MM.1S (cell line): ENCODE measurements around the gene TENT5C.

Experiments used
- EZH2 ChIP-seq: fragments of 300-600 bp; sonication (generic); optimal IDR thresholded peaks from 2 replicates; pipeline ENCODE3; 2017; ENCODE audit warnings: low read depth, mild to moderate bottlenecking, antibody characterized with exemption, low read length, mixed read lengths
- EZH2phosphoT487 ChIP-seq: fragments of 300-600 bp; sonication (generic); IDR thresholded peaks from 2 replicates; pipeline ENCODE4 v1.6.1; 2018; ENCODE audit warnings: antibody characterized with exemption, low read length
- TF ChIP-seq, protein P1 (sequence below): fragments of 300-600 bp; sonication (generic); IDR thresholded peaks from 2 replicates; pipeline ENCODE4 v1.5.1; 2016; ENCODE audit warnings: antibody characterized with exemption, low read length, mixed read lengths

DNA sequence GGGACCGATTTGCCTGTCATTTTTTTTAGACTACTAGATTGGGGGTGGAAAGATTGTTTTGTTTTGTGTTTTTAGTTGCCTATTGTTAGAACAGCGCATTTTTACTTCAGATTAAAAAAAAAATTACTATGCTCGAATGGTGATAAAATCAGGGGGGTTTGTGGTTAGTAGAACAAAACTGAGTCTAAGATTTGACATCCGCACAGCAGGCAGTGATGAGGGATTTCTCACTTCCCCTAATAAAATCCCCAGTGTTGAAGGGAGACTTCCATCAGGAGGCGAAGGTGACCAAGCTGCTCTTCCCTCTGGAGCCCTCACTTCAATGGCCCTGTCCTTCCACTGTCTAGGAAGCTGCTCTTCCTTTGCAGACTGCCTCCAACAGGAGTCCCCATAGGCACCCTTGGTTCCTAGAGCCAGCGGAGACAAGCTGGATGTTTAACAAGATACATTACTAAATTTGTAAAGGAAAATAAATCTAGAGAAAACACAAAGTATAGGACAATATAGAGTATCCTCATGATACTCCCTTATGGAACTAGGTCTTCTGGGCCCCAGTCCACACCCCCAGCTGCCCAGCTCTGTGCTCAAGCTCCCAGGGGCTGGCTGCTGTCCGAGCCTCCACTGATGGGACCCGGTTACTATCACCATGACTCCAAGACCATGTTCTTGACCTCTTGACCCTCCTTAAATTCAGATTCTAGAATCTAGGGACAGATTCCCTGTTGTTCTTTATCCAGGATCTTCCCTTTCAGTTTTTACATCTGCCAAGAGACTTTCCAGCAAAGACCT, 31.0 kb downstream of the TENT5C start:
- TF ChIP-seq, protein P1, sequence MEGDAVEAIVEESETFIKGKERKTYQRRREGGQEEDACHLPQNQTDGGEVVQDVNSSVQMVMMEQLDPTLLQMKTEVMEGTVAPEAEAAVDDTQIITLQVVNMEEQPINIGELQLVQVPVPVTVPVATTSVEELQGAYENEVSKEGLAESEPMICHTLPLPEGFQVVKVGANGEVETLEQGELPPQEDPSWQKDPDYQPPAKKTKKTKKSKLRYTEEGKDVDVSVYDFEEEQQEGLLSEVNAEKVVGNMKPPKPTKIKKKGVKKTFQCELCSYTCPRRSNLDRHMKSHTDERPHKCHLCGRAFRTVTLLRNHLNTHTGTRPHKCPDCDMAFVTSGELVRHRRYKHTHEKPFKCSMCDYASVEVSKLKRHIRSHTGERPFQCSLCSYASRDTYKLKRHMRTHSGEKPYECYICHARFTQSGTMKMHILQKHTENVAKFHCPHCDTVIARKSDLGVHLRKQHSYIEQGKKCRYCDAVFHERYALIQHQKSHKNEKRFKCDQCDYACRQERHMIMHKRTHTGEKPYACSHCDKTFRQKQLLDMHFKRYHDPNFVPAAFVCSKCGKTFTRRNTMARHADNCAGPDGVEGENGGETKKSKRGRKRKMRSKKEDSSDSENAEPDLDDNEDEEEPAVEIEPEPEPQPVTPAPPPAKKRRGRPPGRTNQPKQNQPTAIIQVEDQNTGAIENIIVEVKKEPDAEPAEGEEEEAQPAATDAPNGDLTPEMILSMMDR: no peak
- TF ChIP-seq EZH2phosphoT487 (no peak), EZH2 (no peak)
